ENCODE data around the gene NCKAP1. TPM values are rescaled to one million over a fixed set of nuclear protein-coding genes. Genes with fewer than 3 reads are reported as not detected.

Gene NCKAP1
- total and polyA plus RNA-seq, 3 donors from 2014 or later: 59.6 to 110 (median 82.9) TPM

GRCh38 chr2:182891611-182892010 lies 146.6 kb downstream of the NCKAP1 start:
- no peaks in the 10 kb centered on the region for H3K36me3 ChIP-seq (ENCODE audit: low read depth, missing control alignments)
- no peaks in the 10 kb centered on the region for H3K27me3 ChIP-seq
- WGBS, 2 donors: 69 to 75% methylated on average over 4 of the region's 4 CpGs
- H3K27ac ChIP-seq: no peak overlapping the region
- no peak overlapping the region for H3K4me3 ChIP-seq
- intact Hi-C loops (cut with DNase I; ENCODE audit: low total_unique reads): no loop called here
- H3K4me1 ChIP-seq: no peaks in the 10 kb centered on the region
- no peak for DNase-seq
- TF ChIP-seq CTCF (IDR thresholded peaks at IDR 0.05) (no peak), POLR2A (IDR thresholded peaks at IDR 0.05) (no peak)
- no peaks in the 10 kb centered on the region for H3K9me3 ChIP-seq

GRCh38 chr2:182890773-182891378 lies 147.4 kb downstream of the NCKAP1 start:
- Histone ChIP-seq H3K9me3 (no peaks in the 10 kb centered on the region), H3K36me3 (ENCODE audit: low read depth, missing control alignments) (no peaks in the 10 kb centered on the region), H3K4me3 (no peak overlapping the region), H3K27me3 (no peaks in the 10 kb centered on the region), H3K27ac (no peak overlapping the region), H3K4me1 (no peaks in the 10 kb centered on the region)
- WGBS, 2 donors: 69 to 79% methylated on average over 3 of the region's 3 CpGs
- no peak for DNase-seq
- no peak for TF ChIP-seq CTCF (IDR thresholded peaks at IDR 0.05)
- no peak for TF ChIP-seq POLR2A (IDR thresholded peaks at IDR 0.05)
- intact Hi-C loops (cut with DNase I; ENCODE audit: low total_unique reads): no loop called here

- DNase-seq: no peak
- Histone ChIP-seq H3K27me3 (no peaks in the 10 kb centered on the region), H3K4me1 (no peaks in the 10 kb centered on the region), H3K9me3 (no peaks in the 10 kb centered on the region), H3K27ac (no peak overlapping the region), H3K36me3 (ENCODE audit: low read depth, missing control alignments) (no peaks in the 10 kb centered on the region), H3K4me3 (no peak overlapping the region)
- intact Hi-C loops (cut with DNase I; ENCODE audit: low total_unique reads): no loop called here
- WGBS, 2 donors: 58 to 78% methylated on average over 7 of the region's 7 CpGs
- TF ChIP-seq POLR2A (IDR thresholded peaks at IDR 0.05) (no peak), CTCF (IDR thresholded peaks at IDR 0.05) (no peak)
These were observed 148.0 kb downstream of the NCKAP1 start for GRCh38 chr2:182890305-182890704.

GRCh38 chr2:182887753-182888415 lies 150.4 kb downstream of the NCKAP1 start:
- no peaks in the 10 kb centered on the region for H3K36me3 ChIP-seq (ENCODE audit: low read depth, missing control alignments)

More at GRCh38 chr2:182887753-182888415, 150.4 kb downstream of the NCKAP1 start:
- Histone ChIP-seq H3K4me3 (no peak overlapping the region), H3K9me3 (no peaks in the 10 kb centered on the region), H3K27me3 (no peaks in the 10 kb centered on the region), H3K27ac (no peak overlapping the region), H3K4me1 (no peaks in the 10 kb centered on the region)
- TF ChIP-seq POLR2A (IDR thresholded peaks at IDR 0.05) (no peak), CTCF (IDR thresholded peaks at IDR 0.05) (no peak)
- no peak for DNase-seq
- 88 to 92% methylated on average over 4 of the region's 4 CpGs for WGBS, 2 donors
- intact Hi-C loops (cut with DNase I; ENCODE audit: low total_unique reads): no loop called here
